Measurements from ENCODE around the gene FGF18. TPM values are rescaled to one million over a fixed set of nuclear protein-coding genes. Genes with fewer than 3 reads are reported as not detected.

The FGF18 gene
- polyA plus RNA-seq, 1 experiment: not detected

DNA sequence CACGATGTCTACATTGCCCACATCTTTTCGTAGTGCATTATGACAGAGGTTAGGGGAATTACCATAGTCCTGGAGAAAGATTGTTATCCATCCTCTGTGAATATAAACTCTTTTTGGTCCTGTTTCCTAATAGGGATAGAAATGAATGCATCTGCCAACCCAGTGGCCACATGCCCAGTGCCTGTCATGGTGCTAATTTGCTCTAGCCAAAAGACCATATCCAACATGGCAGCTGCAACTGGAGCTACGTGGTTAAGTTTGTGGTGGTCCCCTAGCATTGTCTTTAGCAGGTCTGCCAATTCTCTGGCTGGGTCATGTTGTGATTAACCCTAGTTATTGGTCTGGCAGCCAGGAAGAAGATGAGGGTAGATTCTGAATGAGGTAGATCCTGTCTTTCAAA lies 87.5 kb downstream of the FGF18 start:
- TF ChIP-seq, protein P1, sequence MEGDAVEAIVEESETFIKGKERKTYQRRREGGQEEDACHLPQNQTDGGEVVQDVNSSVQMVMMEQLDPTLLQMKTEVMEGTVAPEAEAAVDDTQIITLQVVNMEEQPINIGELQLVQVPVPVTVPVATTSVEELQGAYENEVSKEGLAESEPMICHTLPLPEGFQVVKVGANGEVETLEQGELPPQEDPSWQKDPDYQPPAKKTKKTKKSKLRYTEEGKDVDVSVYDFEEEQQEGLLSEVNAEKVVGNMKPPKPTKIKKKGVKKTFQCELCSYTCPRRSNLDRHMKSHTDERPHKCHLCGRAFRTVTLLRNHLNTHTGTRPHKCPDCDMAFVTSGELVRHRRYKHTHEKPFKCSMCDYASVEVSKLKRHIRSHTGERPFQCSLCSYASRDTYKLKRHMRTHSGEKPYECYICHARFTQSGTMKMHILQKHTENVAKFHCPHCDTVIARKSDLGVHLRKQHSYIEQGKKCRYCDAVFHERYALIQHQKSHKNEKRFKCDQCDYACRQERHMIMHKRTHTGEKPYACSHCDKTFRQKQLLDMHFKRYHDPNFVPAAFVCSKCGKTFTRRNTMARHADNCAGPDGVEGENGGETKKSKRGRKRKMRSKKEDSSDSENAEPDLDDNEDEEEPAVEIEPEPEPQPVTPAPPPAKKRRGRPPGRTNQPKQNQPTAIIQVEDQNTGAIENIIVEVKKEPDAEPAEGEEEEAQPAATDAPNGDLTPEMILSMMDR (IDR thresholded peaks at IDR 0.05; ENCODE audit: insufficient read depth, low read depth, low read length): no peak
- H3K4me3 ChIP-seq (ENCODE audit: low read depth, low read length): no peak overlapping the region
- H3K27me3 ChIP-seq (ENCODE audit: control insufficient read depth, insufficient read depth, low read length): peaks cover 3% of the 10 kb centered on the region
- H3K36me3 ChIP-seq (ENCODE audit: control insufficient read depth, insufficient read depth, low read length): no peaks in the 10 kb centered on the region
- POLR2A ChIA-PET: interaction anchor here (0.6 kb wide), 1 partner anchor 14 kb away, joined by 5 read pairs; no protein-coding TSS in a partner anchor
- CTCF ChIA-PET: interaction anchor here (0.7 to 1.0 kb wide), 3 partner anchors 10 to 24 kb away, joined by 3 read pairs; no protein-coding TSS in a partner anchor
- no peak for DNase-seq (ENCODE audit: low read depth)

Small RNA genes within 50 kb of the gene (small RNA-seq; reads per million reads assigned to genes)
- gene MIR3912 (ENCODE audit: insufficient read length, low read depth, low replicate concordance): 5.3 reads per million, percentile 63 among the genes with 10 or more reads in this experiment

Other genes with a start within 250 kb of the FGF18 start
- not detected in 2 replicates for gene TLX3, start 110.4 kb upstream of the FGF18 start, polyA plus RNA-seq (2011; rRNA removed)
- gene NPM1, start 31.8 kb upstream of the FGF18 start, polyA plus RNA-seq (2011; rRNA removed): 2,997 and 3,059 TPM in 2 replicates